Activated T-helper 1 cell treated with anti-CD3 and anti-CD28 coated beads, Interleukin-2, amount 50 U/mL, for 16 hours (primary cell): Measurements from ENCODE around the gene ALK.

Experiments
- DNase-seq, 2 donors: peaks; one replicate each; pipeline ENCODE4 v3.0.0-alpha.2; 2020; ENCODE audit warnings: low read depth in 1 of 2, low spot score in 1 of 2

Gene ALK

GRCh38 chr2:29239209-29239960 lies 682.0 kb downstream of the ALK start:
- no peak for DNase-seq

GRCh38 chr2:29238497-29238896 lies 682.9 kb downstream of the ALK start:
- DNase-seq, result no peak

DNA sequence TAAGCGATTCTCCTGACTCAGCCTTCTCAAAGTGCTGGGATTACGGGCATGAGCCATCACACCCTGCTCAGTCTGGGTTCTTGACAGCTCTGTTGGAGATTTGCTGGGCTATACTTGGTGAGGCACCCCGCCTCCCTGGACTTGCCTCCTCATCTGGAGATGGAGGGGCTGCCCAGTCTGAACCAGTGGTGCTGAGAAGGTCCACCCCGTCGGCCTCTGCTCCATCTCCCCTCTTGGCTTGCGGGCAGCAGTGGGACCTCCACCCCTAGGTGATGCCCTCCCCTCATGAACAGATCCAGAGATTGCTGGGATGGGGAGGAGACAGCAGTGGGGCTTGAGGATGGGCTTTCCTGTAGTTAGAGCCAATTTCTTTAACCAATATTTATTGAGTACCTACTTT lies 685.3 kb downstream of the ALK start:
- DNase-seq, result no peak

GRCh38 chr2:29235411-29235810 lies 686.0 kb downstream of the ALK start:
- DNase-seq, result no peak

DNA sequence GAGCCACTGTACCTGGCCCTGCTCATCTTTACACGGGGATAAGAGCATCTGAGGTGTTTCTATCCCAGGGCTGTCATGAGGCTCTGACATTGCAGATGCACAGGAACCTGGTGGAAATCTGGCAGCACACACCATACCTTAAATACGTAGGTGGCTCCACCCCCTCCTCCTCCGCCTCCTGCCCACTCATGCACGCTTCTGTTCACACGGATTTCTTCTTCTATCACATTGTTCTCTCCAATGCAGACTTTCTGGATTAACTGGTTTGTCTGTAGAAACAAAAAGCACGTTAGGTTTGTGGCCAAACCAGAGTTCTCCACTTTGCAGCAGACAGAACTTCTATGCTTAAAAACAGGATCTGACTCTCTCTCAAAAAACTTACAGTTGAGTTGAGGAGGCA lies 688.0 kb downstream of the ALK start:
- no peak for DNase-seq

DNA sequence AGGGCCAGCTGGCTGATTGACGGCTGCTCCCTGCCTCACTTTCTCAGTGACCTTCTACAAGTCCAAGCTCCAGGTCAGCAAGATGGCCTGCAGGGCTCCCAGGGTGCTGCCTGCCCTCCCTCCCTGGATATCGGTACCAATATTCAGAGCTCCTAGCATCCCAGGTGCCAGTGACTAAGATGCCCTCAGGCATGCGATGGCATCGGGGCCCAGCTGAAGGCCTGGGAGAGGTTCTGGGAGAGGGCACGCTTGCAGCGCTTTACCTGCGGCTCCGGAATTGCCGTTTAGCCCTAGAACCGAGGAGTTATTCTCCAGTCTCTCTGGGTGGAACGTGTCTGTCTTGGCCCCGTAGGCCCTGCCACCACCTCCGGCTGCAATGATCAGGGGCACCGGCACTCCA lies 689.3 kb downstream of the ALK start:
- no peak for DNase-seq

DNA sequence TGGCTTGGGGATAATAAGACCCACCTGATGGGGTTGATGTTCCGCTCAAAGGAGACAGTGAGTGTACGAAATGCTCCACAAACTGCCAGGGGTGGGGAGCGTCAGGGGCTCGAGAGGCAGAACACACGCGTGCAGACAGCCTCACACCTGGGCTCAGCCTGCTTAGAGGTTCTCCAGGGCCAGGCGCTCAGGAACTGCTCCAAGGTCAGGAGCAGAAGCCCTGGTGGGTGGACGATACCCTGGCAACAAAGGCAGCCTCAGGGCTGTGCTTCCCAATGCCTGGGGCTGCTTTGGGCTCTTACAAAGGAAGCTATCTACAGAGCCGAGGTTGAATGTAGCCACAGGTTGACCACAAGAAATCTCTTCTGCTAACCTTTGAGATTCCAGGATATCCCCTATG lies 691.7 kb downstream of the ALK start:
- no peak for DNase-seq

- no peak for DNase-seq
Observed at GRCh38 chr2:29228947-29229346, 692.4 kb downstream of the ALK start.

GRCh38 chr2:29227935-29228675 lies 693.3 kb downstream of the ALK start:
- DNase-seq, result no peak

GRCh38 chr2:29226808-29227207 lies 694.6 kb downstream of the ALK start:
- DNase-seq, result no peak

DNA sequence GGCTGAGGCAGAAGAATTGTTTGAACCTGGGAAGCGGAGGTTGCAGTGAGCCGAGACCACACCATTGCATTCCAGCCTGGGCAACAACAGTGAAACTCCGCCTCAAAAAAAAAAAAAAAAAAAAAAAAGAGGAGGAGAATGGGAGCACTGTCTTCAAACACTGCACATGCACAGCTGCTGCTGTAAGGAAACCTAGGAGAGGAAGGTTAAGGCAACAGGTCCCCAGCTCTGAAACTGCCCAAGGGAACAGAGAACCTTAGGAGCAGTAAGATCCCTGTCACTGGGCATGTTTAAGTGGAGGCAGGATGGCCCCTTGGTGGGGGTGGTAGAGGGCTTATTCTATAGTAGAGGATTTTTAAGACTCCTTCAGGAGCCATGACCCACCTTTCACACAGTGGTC lies 695.0 kb downstream of the ALK start:
- no peak for DNase-seq

DNA sequence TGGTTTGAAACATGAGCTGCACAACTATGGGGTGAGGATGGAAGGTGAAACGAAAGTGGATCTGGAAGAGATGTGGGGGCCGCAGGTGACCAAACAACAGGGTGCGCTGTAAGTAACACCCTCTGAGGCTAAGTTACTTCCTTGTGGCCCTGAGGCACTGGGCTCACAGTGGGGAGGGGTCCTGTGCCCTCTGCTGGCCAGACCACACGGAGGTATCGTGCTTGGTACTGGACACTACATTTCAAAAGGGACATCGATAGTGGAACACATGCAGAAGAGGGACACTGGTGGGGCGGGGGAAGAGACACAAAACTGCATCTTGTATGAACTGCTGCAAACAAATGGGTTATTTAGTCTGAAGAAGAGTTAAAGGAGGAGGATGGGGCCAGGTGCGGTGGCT lies 695.6 kb downstream of the ALK start:
- no peak for DNase-seq

- DNase-seq, result no peak
Observed at GRCh38 chr2:29224693-29225551, 696.5 kb downstream of the ALK start.

DNA sequence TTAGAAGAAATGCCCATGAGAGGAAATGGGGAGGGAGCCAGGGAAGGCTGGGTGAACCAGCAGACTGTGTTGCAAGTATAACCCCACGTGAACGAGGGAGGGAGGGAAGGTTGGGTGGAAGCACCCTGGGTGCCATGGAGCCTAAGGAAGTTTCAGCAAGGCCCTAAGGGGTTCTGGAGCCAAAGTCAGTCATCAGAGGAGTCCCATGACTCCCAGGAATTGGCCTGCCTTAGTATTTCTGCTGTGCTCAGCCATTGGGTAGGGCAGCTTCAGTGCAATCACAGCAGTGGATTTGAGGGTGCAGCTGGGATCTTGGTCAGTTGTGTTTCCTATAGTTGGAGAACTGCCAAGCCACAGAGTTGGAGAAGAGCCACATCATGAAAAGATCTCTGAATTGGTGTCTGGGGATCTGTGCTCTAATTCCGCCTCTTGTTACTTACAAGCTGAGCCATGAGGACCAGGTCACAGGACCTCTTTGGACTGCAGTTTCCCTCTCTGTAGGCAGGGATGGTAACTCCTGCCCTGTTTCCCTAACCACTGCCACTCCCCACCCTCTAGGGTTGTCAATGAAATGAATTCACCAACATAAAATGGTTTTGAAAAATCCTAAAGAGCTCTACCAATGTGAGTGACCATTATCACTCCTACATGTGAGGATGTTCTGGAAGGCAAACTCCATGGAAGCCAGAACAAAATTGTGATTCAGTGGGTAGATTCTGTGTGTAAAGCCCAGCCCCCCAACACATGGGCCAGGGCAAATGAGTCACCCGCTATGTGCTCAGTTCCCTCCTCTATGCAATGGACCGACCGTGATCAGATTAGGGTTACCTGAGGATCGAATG lies 697.3 kb downstream of the ALK start:
- DNase-seq, result no peak

- DNase-seq, result no peak
Observed at GRCh38 chr2:29223257-29223656, 698.1 kb downstream of the ALK start.

- DNase-seq, result no peak
Observed at GRCh38 chr2:29222381-29223179, 698.8 kb downstream of the ALK start.

DNA sequence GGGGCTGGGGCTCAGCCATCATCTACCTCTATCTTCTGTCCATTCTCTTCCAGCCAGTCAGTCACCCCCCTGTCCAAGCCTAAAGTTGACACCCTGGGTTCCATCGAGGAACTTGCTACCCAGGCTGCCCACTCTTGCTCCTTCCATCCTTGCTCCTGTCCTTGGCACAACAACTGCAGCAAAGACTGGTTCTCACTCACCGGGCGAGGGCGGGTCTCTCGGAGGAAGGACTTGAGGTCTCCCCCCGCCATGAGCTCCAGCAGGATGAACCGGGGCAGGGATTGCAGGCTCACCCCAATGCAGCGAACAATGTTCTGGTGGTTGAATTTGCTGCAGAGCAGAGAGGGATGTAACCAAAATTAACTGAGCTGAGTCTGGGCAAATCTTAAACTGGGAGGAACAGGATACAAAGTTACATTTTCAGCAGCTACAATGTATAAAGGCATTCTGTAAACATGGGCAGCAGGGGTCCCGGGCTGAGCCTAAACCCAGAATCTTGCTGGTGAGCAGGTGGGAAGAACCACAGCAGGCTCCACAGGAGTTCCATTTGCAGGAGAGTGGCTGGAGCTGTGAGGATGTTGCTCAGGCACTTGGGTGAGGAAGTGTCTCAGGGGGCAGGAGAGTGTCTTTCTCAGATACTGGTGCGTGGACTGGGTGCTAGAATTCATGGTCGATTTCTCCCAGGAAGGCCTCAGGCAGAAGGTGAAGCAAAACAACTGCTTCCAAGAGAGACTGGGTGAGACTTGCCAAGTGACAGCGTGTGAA lies 700.7 kb downstream of the ALK start:
- DNase-seq, result no peak

DNA sequence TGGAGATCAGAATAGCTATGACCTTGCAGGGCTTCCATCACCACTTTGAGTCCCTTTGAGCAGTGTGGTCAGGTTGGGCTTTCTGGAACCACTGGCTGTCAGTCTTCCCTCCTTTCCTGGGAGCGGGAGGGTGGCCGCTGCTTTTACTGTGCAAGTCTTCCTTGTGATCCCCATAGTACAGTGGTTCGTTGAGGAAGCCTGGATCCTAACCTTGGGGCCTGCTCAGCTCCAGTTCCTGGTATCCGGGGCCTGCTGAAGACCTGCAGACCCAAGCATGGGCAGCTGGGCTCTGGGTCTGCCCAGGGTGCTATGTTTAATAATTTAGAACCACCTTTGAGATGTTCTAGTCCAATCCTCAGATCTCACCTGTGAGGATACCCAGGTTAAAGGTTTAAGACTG lies 702.0 kb downstream of the ALK start:
- no peak for DNase-seq

DNA sequence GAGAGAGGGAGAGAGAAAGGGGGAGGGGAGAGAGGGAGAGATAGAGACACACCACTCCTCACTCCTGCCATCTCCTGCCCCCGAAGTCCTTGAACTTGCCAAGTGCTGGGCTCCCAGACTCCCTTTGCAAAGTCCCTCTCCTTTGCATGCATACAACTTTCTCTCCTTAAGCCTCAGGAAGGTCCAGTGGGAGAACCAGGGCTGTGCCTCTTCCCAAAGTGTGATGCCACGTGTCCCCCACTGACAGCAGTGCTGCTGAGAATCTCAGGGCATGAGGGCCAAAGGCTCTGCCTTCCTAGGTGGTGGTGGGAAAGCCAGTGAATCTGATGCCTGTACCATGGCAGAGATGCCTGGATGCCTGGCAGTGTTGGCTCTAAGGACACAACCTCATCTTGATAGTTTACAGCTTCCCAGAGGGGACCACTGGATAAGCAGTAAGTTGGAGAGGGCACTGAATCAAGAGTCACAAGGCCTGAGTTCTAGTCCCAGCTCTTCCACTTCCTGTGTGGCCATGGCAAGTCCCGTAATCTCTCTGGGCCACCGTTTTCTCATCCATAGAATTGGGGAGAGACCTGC lies 702.7 kb downstream of the ALK start:
- DNase-seq, result no peak
